HCT116 (cell line): ENCODE results near the gene MPPED1.

Experiments
- CTCF ChIP-seq, 3 experiments: fragments of 200-600 bp in 1 of 3; sonication (generic) in 1 of 3; IDR thresholded peaks in 2 of 3; conservative IDR thresholded peaks in 1 of 3; 2 replicates each; pipeline ENCODE4 v1.5.1; 2012 to 2017; ENCODE audit warnings: low read depth in 2 of 3, low read length in 2 of 3, antibody characterized with exemption in 1 of 3, borderline replicate concordance in 1 of 3, control low read depth in 1 of 3, mild to moderate bottlenecking in 1 of 3, mixed read lengths in 1 of 3, mixed run types in 1 of 3, moderate library complexity in 1 of 3; ENCODE audit not compliant: insufficient read depth in 1 of 3
- EZH2 ChIP-seq: fragments of 200-600 bp; sonication (generic); IDR thresholded peaks from 2 replicates; pipeline ENCODE4 v1.6.1; 2017; ENCODE audit warnings: antibody characterized with exemption, mixed run types
- EZH2phosphoT487 ChIP-seq: fragments of 200-600 bp; IDR thresholded peaks from 2 replicates; pipeline ENCODE4 v1.6.1; 2018; ENCODE audit warnings: antibody characterized with exemption, borderline replicate concordance
- POLR2A ChIP-seq: IDR thresholded peaks from 2 replicates; pipeline ENCODE4 v1.7.0; 2011; ENCODE audit warnings: borderline replicate concordance; ENCODE audit not compliant: insufficient read depth, insufficient read length; ENCODE audit errors: extremely low read depth
- RAD21 ChIP-seq: IDR thresholded peaks from 2 replicates; pipeline ENCODE4 v1.6.1; 2012; ENCODE audit warnings: low read depth, mild to moderate bottlenecking
- REST ChIP-seq: IDR thresholded peaks from 2 replicates; pipeline ENCODE4 v1.6.1; 2012; ENCODE audit warnings: low read depth
- SIN3A ChIP-seq: IDR thresholded peaks from 2 replicates; pipeline ENCODE4 v1.6.1; 2012; ENCODE audit warnings: low read depth
- YY1 ChIP-seq: IDR thresholded peaks from 2 replicates; pipeline ENCODE4 v1.6.1; 2011; ENCODE audit warnings: low read length, low read depth, moderate library complexity, mild to moderate bottlenecking; ENCODE audit not compliant: insufficient replicate concordance; ENCODE audit errors: extremely low read depth
- TF ChIP-seq, protein P1 (sequence below): IDR thresholded peaks from 2 replicates; pipeline ENCODE4 v1.6.1; 2012

GRCh38 chr22:43421046-43421665 is 9.3 kb downstream of the MPPED1 start:
- TF ChIP-seq CTCF (IDR thresholded peaks at IDR 0.05 in 2 of 3, conservative IDR thresholded peaks at IDR 0.05 in 1 of 3; ENCODE audit: borderline replicate concordance in 1 of 3, insufficient read depth in 1 of 3, low read depth in 2 of 3, low read length in 2 of 3) (no peak), POLR2A (no peak), RAD21 (no peak), YY1 (no peak), EZH2 (no peak), EZH2phosphoT487 (no peak), SIN3A (no peak), REST (no peak)
- TF ChIP-seq, protein P1, sequence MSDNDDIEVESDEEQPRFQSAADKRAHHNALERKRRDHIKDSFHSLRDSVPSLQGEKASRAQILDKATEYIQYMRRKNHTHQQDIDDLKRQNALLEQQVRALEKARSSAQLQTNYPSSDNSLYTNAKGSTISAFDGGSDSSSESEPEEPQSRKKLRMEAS: no peak
